K562 (cell line): ENCODE results near the gene CRACDL. TPM values are rescaled to one million over a fixed set of nuclear protein-coding genes. Genes with fewer than 3 reads are reported as not detected.

Source experiments
- BACH1 ChIP-seq: fragments of 200-800 bp; sonication (Bioruptor generic); IDR thresholded peaks from 2 replicates; pipeline ENCODE4 v1.6.1; 2016; ENCODE audit warnings: missing genetic modification characterization, missing compliant biosample characterization
- NCOA1 ChIP-seq: fragments of 450-650 bp; IDR thresholded peaks from 2 replicates; pipeline ENCODE4 v1.6.1; 2016; ENCODE audit warnings: low read depth
- RAD21 ChIP-seq, 2 experiments: fragments of 250-450 bp in 1 of 2; fragments of 450-650 bp in 1 of 2; sonication (Bioruptor Pico) in 1 of 2; formaldehyde crosslinking in 1 of 2; IDR thresholded peaks in 1 of 2; conservative IDR thresholded peaks in 1 of 2; 2 replicates each; pipeline versions ENCODE4 v1.4.0 to v1.8.0; 2020 to 2022; ENCODE audit warnings: mild to moderate bottlenecking in 2 of 2, moderate library complexity in 1 of 2
- TAF1 ChIP-seq: IDR thresholded peaks from 2 replicates; pipeline ENCODE4 v1.6.1; 2011; ENCODE audit warnings: mild to moderate bottlenecking, low read length, moderate library complexity; ENCODE audit not compliant: insufficient read depth, control insufficient read depth, severe bottlenecking; ENCODE audit errors: extremely low read depth
- ZNF766 ChIP-seq: fragments of 200-800 bp; sonication (Bioruptor generic); conservative IDR thresholded peaks from 2 replicates; pipeline ENCODE4 v1.6.1; 2016; ENCODE audit warnings: missing genetic modification characterization, missing compliant biosample characterization
- polyA plus RNA-seq, 8 experiments: library from polyadenylated mRNA; depleted of rRNA in 4 of 8; stranded (reverse) in 5 of 8; unstranded in 3 of 8; fragments of >200 nt; fragmentation: Nextera tagmentation in 2 of 8; fragmentation: Illumina TruSeq in 1 of 8; extraction: Ambion mirVana in 2 of 8; extraction: Trizol in 1 of 8; gene quantifications; 2 replicates each; pipeline versions ENCODE4 v1.2.1 to v1.2.3, GENCODE V29; 2011 to 2014; ENCODE audit warnings: inconsistent platforms in 1 of 8, missing spikeins in 1 of 8
- total RNA-seq, 7 experiments: library from RNA; depleted of rRNA in 6 of 7; stranded (reverse); fragments of >200 nt in 6 of 7; fragmentation: Illumina TruSeq in 2 of 7; extraction: Trizol in 2 of 7; gene quantifications; 2 replicates each; pipeline versions ENCODE4 v1.2.1 to v1.2.3, GENCODE V29; 2011 to 2021; ENCODE audit warnings: low replicate concordance in 1 of 7
- TF ChIP-seq, protein P1 (sequence below): fragments of 450-650 bp; formaldehyde crosslinking; IDR thresholded peaks from 2 replicates; pipeline ENCODE4 v1.4.0; 2020; ENCODE audit warnings: mild to moderate bottlenecking, moderate library complexity
- TF ChIP-seq, protein P2 (sequence below): sonication (generic); formaldehyde crosslinking; IDR thresholded peaks from 2 replicates; pipeline ENCODE4 v1.8.1; 2023; ENCODE audit warnings: mild to moderate bottlenecking, missing genetic modification reagents
- TF ChIP-seq, protein P3 (sequence below): fragments of 250-450 bp; sonication (Bioruptor Pico); IDR thresholded peaks from 2 replicates; pipeline ENCODE4 v1.4.0; 2020; ENCODE audit warnings: mild to moderate bottlenecking, moderate library complexity

Gene CRACDL
- total and polyA plus RNA-seq, 9 of the 15 experiments (the other 6 are each of a cell fraction or from before 2014, with no cell fraction given), result not detected

DNA sequence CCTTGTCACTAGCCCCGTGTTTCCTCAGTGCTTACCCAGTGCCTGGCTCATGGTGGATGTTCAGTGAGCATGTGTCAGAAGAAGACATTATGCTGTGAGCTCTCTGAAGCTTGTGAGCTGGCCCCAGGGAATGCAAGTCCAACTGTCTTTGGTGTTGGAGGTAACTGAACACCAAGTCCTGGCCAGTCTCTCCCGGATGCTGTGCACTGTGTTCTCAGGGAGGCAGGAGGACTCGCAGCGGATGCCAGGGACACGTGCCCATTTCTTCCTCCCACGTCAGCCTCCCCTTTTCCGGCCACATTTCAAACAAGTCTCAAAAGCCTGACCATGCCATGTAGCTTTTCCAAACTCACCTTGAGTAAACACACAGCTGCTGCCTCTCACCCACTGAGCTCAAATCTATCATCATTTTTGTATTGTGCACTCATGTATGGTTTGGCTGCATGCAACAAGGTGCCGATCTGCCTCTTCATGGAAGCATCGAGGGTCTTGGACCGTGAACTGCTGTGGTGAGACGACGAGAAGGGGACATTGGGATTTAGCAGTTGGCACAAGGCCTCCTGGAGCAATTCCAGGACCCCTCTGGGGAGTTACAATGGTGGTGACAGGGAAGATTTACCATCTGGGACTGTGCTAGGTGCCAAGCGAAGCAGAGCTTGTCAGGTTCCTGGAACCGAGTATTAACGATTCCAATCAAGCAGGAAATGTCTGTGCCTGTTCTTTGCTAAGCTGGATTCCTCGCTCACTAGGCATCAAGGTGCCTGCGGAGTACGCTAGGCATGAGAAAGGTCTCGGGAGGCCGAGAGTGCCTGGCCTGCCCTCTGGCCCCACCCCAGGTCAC is 160.7 kb downstream of the CRACDL start (continued):
- TF ChIP-seq ZNF766 (no peak), BACH1 (tag) (no peak), TAF1 (no peak), RAD21 (CRISPR knock-in tag; conservative IDR thresholded peaks at IDR 0.05 in 1 of 2, IDR thresholded peaks at IDR 0.05 in 1 of 2) (no peak), NCOA1 (no peak)
- TF ChIP-seq, protein P1, sequence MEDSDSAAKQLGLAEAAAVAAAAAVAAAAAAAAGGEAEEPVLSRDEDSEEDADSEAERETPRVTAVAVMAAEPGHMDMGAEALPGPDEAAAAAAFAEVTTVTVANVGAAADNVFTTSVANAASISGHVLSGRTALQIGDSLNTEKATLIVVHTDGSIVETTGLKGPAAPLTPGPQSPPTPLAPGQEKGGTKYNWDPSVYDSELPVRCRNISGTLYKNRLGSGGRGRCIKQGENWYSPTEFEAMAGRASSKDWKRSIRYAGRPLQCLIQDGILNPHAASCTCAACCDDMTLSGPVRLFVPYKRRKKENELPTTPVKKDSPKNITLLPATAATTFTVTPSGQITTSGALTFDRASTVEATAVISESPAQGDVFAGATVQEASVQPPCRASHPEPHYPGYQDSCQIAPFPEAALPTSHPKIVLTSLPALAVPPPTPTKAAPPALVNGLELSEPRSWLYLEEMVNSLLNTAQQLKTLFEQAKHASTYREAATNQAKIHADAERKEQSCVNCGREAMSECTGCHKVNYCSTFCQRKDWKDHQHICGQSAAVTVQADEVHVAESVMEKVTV (CRISPR knock-in tag), result no peak
- TF ChIP-seq, protein P2, sequence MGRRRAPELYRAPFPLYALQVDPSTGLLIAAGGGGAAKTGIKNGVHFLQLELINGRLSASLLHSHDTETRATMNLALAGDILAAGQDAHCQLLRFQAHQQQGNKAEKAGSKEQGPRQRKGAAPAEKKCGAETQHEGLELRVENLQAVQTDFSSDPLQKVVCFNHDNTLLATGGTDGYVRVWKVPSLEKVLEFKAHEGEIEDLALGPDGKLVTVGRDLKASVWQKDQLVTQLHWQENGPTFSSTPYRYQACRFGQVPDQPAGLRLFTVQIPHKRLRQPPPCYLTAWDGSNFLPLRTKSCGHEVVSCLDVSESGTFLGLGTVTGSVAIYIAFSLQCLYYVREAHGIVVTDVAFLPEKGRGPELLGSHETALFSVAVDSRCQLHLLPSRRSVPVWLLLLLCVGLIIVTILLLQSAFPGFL (CRISPR knock-in tag), result no peak
- TF ChIP-seq, protein P3, sequence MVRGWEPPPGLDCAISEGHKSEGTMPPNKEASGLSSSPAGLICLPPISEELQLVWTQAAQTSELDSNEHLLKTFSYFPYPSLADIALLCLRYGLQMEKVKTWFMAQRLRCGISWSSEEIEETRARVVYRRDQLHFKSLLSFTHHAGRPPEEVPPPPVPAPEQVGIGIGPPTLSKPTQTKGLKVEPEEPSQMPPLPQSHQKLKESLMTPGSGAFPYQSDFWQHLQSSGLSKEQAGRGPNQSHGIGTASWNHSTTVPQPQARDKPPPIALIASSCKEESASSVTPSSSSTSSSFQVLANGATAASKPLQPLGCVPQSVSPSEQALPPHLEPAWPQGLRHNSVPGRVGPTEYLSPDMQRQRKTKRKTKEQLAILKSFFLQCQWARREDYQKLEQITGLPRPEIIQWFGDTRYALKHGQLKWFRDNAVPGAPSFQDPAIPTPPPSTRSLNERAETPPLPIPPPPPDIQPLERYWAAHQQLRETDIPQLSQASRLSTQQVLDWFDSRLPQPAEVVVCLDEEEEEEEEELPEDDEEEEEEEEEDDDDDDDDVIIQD, result no peak
